SK-N-SH (cell line): ENCODE data around the gene ARL6IP4. TPM values are rescaled to one million over a fixed set of nuclear protein-coding genes. Genes with fewer than 3 reads are reported as not detected.

Experiments used
- CTCF ChIA-PET: fragments of 300-600, 350-600 bp; formaldehyde crosslinking; extraction: SDS; loops from one replicate; lab custom pipeline; 2021; lab: Yijun Ruan, JAX
- POLR2A ChIA-PET: fragments of 350-600 bp; sonication (Branson Sonifier 250); formaldehyde crosslinking; extraction: SDS; loops from one replicate; lab custom pipeline; 2020; ENCODE audit warnings: antibody characterized with exemption, inconsistent platforms; lab: Yijun Ruan, JAX
- DNase-seq: peaks from one replicate; pipeline ENCODE4 v3.0.0; 2012
- H2AFZ ChIP-seq: fragments of 200-600 bp; sonication (generic); 2 replicates; pipeline ENCODE4 v1.8.1; 2016; ENCODE audit warnings: antibody characterized with exemption, mild to moderate bottlenecking, low read depth
- H3F3A ChIP-seq: fragments of 200-600 bp; sonication (generic); replicated peaks from 2 replicates; pipeline ENCODE3; 2016; ENCODE audit warnings: antibody characterized with exemption, mild to moderate bottlenecking; ENCODE audit not compliant: insufficient read depth
- H3K27ac ChIP-seq, 2 experiments: fragments of 200-500 bp in 1 of 2; fragments of 200-600 bp in 1 of 2; sonication (Bioruptor generic) in 1 of 2; sonication (generic), shearing (Covaris generic) in 1 of 2; 2 replicates each; pipeline versions ENCODE4 v1.5.1 to v1.6.1; 2014 to 2016; ENCODE audit warnings: low read depth in 2 of 2, inconsistent platforms in 1 of 2, low read length in 1 of 2, mild to moderate bottlenecking in 1 of 2, mixed read lengths in 1 of 2
- H3K27me3 ChIP-seq: fragments of 200-600 bp; sonication (generic), shearing (Covaris generic); 2 replicates; pipeline ENCODE4 v1.6.1; 2016; ENCODE audit warnings: mixed run types; ENCODE audit not compliant: insufficient read depth
- H3K36me3 ChIP-seq, 2 experiments: fragments of 200-500 bp in 1 of 2; fragments of 200-600 bp in 1 of 2; sonication (Bioruptor generic) in 1 of 2; sonication (generic) in 1 of 2; replicated peaks in 1 of 2; 2 replicates each; pipeline versions ENCODE3 to v1.5.1; 2014 to 2016; ENCODE audit warnings: low read length in 1 of 2, mild to moderate bottlenecking in 1 of 2; ENCODE audit not compliant: insufficient read depth in 2 of 2, control insufficient read depth in 1 of 2
- H3K4me1 ChIP-seq, 2 experiments: fragments of 200-500 bp in 1 of 2; fragments of 200-600 bp in 1 of 2; sonication (Bioruptor generic) in 1 of 2; sonication (generic), shearing (Covaris generic) in 1 of 2; 2 replicates each; pipeline versions ENCODE4 v1.5.1 to v1.6.1; 2014 to 2016; ENCODE audit warnings: low read depth in 1 of 2, low read length in 1 of 2, mixed run types in 1 of 2; ENCODE audit not compliant: insufficient read depth in 2 of 2, control insufficient read depth in 1 of 2
- H3K4me2 ChIP-seq: fragments of 200-600 bp; sonication (generic), shearing (Covaris generic); 2 replicates; pipeline ENCODE4 v1.6.1; 2017; ENCODE audit warnings: mixed run types
- H3K4me3 ChIP-seq, 2 experiments: fragments of 200-500 bp in 1 of 2; fragments of 200-600 bp in 1 of 2; sonication (Bioruptor generic) in 1 of 2; sonication (generic), shearing (Covaris generic) in 1 of 2; 2 replicates each; pipeline versions ENCODE4 v1.5.1 to v1.8.1; 2014 to 2016; ENCODE audit warnings: low read depth in 2 of 2, inconsistent platforms in 1 of 2, low read length in 1 of 2, mild to moderate bottlenecking in 1 of 2, mixed read lengths in 1 of 2, moderate library complexity in 1 of 2
- H3K79me2 ChIP-seq: fragments of 200-600 bp; sonication (generic); 2 replicates; pipeline ENCODE4 v1.8.1; 2017; ENCODE audit warnings: mild to moderate bottlenecking; ENCODE audit not compliant: insufficient read depth
- H3K9ac ChIP-seq: fragments of 200-600 bp; sonication (generic); 2 replicates; pipeline ENCODE4 v1.6.1; 2017; ENCODE audit warnings: mixed run types
- H3K9me2 ChIP-seq: fragments of 200-600 bp; sonication (generic); 2 replicates; pipeline ENCODE4 v1.6.1; 2017; ENCODE audit warnings: mixed run types
- H3K9me3 ChIP-seq: fragments of 200-600 bp; sonication (generic); 2 replicates; pipeline ENCODE4 v1.6.1; 2017; ENCODE audit warnings: mixed run types, mild to moderate bottlenecking, moderate library complexity
- H4K20me1 ChIP-seq: fragments of 200-600 bp; sonication (generic); 2 replicates; pipeline ENCODE4 v1.6.1; 2017; ENCODE audit warnings: mild to moderate bottlenecking, mixed run types; ENCODE audit not compliant: insufficient read depth
- ELF1 ChIP-seq: IDR thresholded peaks from 2 replicates; pipeline ENCODE4 v1.4.0; 2012
- FOXJ3 ChIP-seq: sonication (generic); formaldehyde crosslinking; IDR thresholded peaks from 2 replicates; pipeline ENCODE4 v1.5.1; 2020; ENCODE audit warnings: mild to moderate bottlenecking, missing genetic modification reagents
- GABPA ChIP-seq: IDR thresholded peaks from 2 replicates; pipeline ENCODE4 v1.4.0; 2012; ENCODE audit warnings: low read depth, mild to moderate bottlenecking
- MEF2A ChIP-seq: IDR thresholded peaks from 2 replicates; pipeline ENCODE4 v1.4.0; 2012; ENCODE audit warnings: low read depth, borderline replicate concordance
- MXI1 ChIP-seq: IDR thresholded peaks from 2 replicates; pipeline ENCODE4 v1.6.1; 2012; ENCODE audit warnings: mild to moderate bottlenecking, low read depth, low read length, improper control_type of control experiment
- NFIC ChIP-seq: IDR thresholded peaks from 2 replicates; pipeline ENCODE4 v1.4.0; 2012; ENCODE audit warnings: borderline replicate concordance
- NRF1 ChIP-seq: IDR thresholded peaks from 2 replicates; pipeline ENCODE4 v1.6.1; 2012; ENCODE audit warnings: low read depth, mild to moderate bottlenecking, low read length
- POLR2AphosphoS5 ChIP-seq: IDR thresholded peaks from 2 replicates; pipeline ENCODE4 v1.6.1; 2012; ENCODE audit warnings: low read depth, low read length
- RFX5 ChIP-seq: IDR thresholded peaks from 2 replicates; pipeline ENCODE4 v1.6.1; 2012; ENCODE audit warnings: mild to moderate bottlenecking, improper control_type of control experiment, low read length
- SIN3A ChIP-seq: IDR thresholded peaks from 2 replicates; pipeline ENCODE4 v1.6.1; 2012; ENCODE audit warnings: low read depth, mild to moderate bottlenecking, low read length, moderate library complexity, borderline replicate concordance
- TAF1 ChIP-seq: IDR thresholded peaks from 2 replicates; pipeline ENCODE4 v1.6.1; 2012; ENCODE audit warnings: low read depth, mild to moderate bottlenecking, low read length, moderate library complexity, borderline replicate concordance
- TCF12 ChIP-seq: IDR thresholded peaks from 2 replicates; pipeline ENCODE4 v1.4.0; 2012
- USF1 ChIP-seq: IDR thresholded peaks from 2 replicates; pipeline ENCODE4 v1.4.0; 2012; ENCODE audit warnings: low read depth, borderline replicate concordance
- YY1 ChIP-seq: IDR thresholded peaks from 2 replicates; pipeline ENCODE4 v1.4.0; 2012; ENCODE audit warnings: low read depth, mild to moderate bottlenecking
- WGBS: methylation state at CpG from one replicate; pipeline ENCODE4 v1.1.6; 2017; ENCODE audit warnings: low lambda C conversion rate; 5-methylcytosine and 5-hydroxymethylcytosine counted together
- polyA plus RNA-seq, 3 experiments: library from polyadenylated mRNA; depleted of rRNA; stranded (reverse); fragments of >200 nt; gene quantifications; 2 replicates each; pipeline ENCODE4 v1.2.3, GENCODE V29; 2012
- TF ChIP-seq, protein P1 (sequence below): IDR thresholded peaks from 2 replicates; pipeline ENCODE4 v1.4.0; 2012; ENCODE audit warnings: low read depth
- TF ChIP-seq, protein P2 (sequence below): fragments of 200-600 bp; sonication (generic); IDR thresholded peaks from 2 replicates; pipeline ENCODE4 v1.6.1; 2017; ENCODE audit warnings: antibody characterized with exemption, mild to moderate bottlenecking, moderate library complexity

Gene ARL6IP4
- polyA plus RNA-seq, 1 of the 3 experiments (the other 2 are of a cell fraction): 370 TPM

GRCh38 chr12:122977655-122978392, 2.7 kb upstream of the ARL6IP4 start:
- Histone ChIP-seq H3K79me2 (peaks cover 86% of the 10 kb centered on the region), H4K20me1 (peaks cover 10% of the 10 kb centered on the region; the same call in 1 of the 2 replicates), H3K9me3 (no peaks in the 10 kb centered on the region), H3K4me3 (no peak overlapping the region), H3K27me3 (no peaks in the 10 kb centered on the region), H3K27ac (no peak overlapping the region), H3F3A (no peaks in the 10 kb centered on the region), H3K4me2 (no peak overlapping the region), H3K9ac (no peak overlapping the region), H3K36me3 (peaks cover 0 to 15% of the 10 kb centered on the region in 2 experiments), H2AFZ (no peak overlapping the region), H3K4me1 (peaks cover 13 to 42% of the 10 kb centered on the region in 2 experiments; a peak in 3 of 4 replicates), H3K9me2 (no peaks in the 10 kb centered on the region)
- ChIA-PET POLR2A (interaction anchor here (1.3 kb wide), 1 partner anchor 9 kb away, joined by 3 read pairs; no protein-coding TSS in a partner anchor), CTCF (interaction anchor here (1.4 kb wide), 1 partner anchor 117 kb away, joined by 5 read pairs; no protein-coding TSS in a partner anchor)
- DNase-seq: no peak
- no peak for TF ChIP-seq USF1
- TF ChIP-seq, protein P1, sequence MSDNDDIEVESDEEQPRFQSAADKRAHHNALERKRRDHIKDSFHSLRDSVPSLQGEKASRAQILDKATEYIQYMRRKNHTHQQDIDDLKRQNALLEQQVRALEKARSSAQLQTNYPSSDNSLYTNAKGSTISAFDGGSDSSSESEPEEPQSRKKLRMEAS: no peak
- WGBS: 80% methylated on average over 4 of the region's 9 CpGs

- DNase-seq: no peak
- H3K9ac ChIP-seq: no peak overlapping the region
- no peaks in the 10 kb centered on the region for H3K9me2 ChIP-seq
- no peak overlapping the region for H2AFZ ChIP-seq
- ChIA-PET POLR2A (interaction anchor here (1.0 to 2.0 kb wide), 3 partner anchors 10 to 255 kb away, joined by 3 to 6 read pairs (median 3); partner anchors contain the start of genes MPHOSPH9 and MTRFR), CTCF (interaction anchor here (0.6 to 5.0 kb wide), 3 partner anchors 8 to 260 kb away, joined by 4 to 25 read pairs (median 5); no protein-coding TSS in a partner anchor)
- no peaks in the 10 kb centered on the region for H3K9me3 ChIP-seq
- no peak overlapping the region for H3K4me3 ChIP-seq
- H3K27ac ChIP-seq: no peak overlapping the region
- H3K79me2 ChIP-seq: peaks cover 86% of the 10 kb centered on the region
- WGBS: 84% methylated on average over 4 of the region's 21 CpGs
- peaks cover 13 to 49% of the 10 kb centered on the region in 2 experiments; a peak in 3 of 4 replicates for H3K4me1 ChIP-seq
- peaks cover 10% of the 10 kb centered on the region; the same call in 1 of the 2 replicates for H4K20me1 ChIP-seq
- no peaks in the 10 kb centered on the region for H3F3A ChIP-seq
- H3K27me3 ChIP-seq: no peaks in the 10 kb centered on the region
- no peak overlapping the region for H3K4me2 ChIP-seq
- H3K36me3 ChIP-seq: peaks cover 0 to 22% of the 10 kb centered on the region in 2 experiments
- TF ChIP-seq TAF1: no peak
- TF ChIP-seq GABPA: no peak
- no peak for TF ChIP-seq POLR2AphosphoS5
- no peak for TF ChIP-seq MXI1
- TF ChIP-seq MEF2A: no peak
- TF ChIP-seq NRF1: no peak
- no peak for TF ChIP-seq TCF12
- TF ChIP-seq YY1: no peak
- TF ChIP-seq, protein P2, sequence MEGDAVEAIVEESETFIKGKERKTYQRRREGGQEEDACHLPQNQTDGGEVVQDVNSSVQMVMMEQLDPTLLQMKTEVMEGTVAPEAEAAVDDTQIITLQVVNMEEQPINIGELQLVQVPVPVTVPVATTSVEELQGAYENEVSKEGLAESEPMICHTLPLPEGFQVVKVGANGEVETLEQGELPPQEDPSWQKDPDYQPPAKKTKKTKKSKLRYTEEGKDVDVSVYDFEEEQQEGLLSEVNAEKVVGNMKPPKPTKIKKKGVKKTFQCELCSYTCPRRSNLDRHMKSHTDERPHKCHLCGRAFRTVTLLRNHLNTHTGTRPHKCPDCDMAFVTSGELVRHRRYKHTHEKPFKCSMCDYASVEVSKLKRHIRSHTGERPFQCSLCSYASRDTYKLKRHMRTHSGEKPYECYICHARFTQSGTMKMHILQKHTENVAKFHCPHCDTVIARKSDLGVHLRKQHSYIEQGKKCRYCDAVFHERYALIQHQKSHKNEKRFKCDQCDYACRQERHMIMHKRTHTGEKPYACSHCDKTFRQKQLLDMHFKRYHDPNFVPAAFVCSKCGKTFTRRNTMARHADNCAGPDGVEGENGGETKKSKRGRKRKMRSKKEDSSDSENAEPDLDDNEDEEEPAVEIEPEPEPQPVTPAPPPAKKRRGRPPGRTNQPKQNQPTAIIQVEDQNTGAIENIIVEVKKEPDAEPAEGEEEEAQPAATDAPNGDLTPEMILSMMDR: no peak
- TF ChIP-seq, protein P1: no peak
- TF ChIP-seq FOXJ3 (CRISPR knock-in tag): no peak
- no peak for TF ChIP-seq RFX5
- no peak for TF ChIP-seq ELF1
- no peak for TF ChIP-seq NFIC
- TF ChIP-seq SIN3A: no peak
- TF ChIP-seq, all 33 proteins: peak for 0
These were observed 1.9 kb upstream of the ARL6IP4 start for GRCh38 chr12:122978507-122978955.
